D721Med (cell line): ENCODE data around the gene GPC6.

ENCODE experiments used
- DNase-seq: peaks from one replicate; pipeline ENCODE4 v3.0.0; 2011; ENCODE audit warnings: low spot score; ENCODE audit not compliant: insufficient read length
- FAIRE-seq: peaks from 2 replicates; lab custom pipeline; 2011; peaks lifted over from hg19 to GRCh38; lab: Jason Lieb, UNC
- TF ChIP-seq, protein P1 (sequence below): IDR thresholded peaks from 2 replicates; pipeline ENCODE4 v1.5.1; 2012; ENCODE audit warnings: mild to moderate bottlenecking, control low read depth; ENCODE audit not compliant: insufficient read depth; ENCODE audit errors: missing control alignments

Gene GPC6

DNA sequence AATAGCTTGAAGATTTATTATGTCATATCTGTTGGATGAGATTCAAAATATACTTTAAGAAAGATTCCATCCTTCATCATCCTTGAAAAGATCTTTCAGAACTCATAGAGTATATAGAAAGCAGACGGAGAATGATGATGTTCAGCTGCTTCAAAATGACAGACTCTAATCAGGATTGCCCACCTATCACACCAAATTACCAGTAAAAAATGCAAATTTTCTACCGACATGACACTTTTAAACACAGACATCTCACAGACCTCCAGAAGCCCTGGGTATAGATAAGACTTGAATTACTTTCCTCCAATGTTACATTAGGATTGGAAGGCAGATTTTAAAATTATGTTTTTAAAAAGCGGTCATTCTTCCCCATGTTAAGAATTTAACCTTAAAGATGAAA, 235.5 kb downstream of the GPC6 start:
- FAIRE-seq (no peak), DNase-seq (no peak)
- TF ChIP-seq, protein P1, sequence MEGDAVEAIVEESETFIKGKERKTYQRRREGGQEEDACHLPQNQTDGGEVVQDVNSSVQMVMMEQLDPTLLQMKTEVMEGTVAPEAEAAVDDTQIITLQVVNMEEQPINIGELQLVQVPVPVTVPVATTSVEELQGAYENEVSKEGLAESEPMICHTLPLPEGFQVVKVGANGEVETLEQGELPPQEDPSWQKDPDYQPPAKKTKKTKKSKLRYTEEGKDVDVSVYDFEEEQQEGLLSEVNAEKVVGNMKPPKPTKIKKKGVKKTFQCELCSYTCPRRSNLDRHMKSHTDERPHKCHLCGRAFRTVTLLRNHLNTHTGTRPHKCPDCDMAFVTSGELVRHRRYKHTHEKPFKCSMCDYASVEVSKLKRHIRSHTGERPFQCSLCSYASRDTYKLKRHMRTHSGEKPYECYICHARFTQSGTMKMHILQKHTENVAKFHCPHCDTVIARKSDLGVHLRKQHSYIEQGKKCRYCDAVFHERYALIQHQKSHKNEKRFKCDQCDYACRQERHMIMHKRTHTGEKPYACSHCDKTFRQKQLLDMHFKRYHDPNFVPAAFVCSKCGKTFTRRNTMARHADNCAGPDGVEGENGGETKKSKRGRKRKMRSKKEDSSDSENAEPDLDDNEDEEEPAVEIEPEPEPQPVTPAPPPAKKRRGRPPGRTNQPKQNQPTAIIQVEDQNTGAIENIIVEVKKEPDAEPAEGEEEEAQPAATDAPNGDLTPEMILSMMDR: no peak

DNA sequence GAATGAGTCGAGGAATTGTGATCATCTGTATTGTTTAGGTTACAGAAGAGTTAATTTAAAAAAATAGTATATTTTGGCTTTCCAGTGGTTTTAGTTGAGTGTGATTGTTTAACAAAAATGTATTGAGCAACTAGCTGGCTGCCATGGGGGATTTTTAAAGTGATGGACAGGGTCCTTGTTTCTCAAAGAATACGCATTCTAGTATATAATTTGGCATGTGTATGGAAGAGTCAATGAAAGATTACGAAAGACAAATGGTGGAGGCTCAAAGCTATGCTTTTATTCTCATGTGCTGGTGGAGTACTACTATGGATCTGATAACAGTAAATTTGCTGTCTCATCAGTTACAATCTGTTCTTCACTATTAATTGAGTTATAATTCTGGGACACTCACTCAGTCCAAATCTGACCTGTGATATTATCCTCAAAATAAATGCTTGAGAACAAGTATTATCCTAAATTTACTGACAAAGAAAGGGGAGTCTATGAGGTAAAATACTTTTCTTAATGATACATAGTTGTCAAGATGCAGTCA, 240.0 kb downstream of the GPC6 start:
- no peak for DNase-seq
- no peak for FAIRE-seq

DNA sequence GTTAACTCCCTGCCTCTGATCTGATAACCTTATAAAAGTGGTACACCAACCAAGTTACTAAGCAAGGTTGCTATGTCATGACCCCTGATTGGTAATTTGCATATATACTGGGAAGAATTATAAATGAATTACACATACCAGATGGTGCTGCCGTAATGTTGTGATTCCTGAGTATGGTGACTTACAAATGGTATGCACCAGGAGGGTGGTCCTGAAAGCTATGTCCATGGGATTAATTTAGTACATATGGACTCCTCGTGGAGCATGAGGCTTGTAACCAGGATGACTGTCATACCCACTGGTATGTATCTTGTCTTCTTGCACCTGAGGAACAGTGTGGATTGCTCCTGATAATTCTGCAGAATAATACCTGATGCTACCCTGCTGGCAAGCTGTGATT, 240.6 kb downstream of the GPC6 start:
- peak; percentile 6 for FAIRE-seq
- no peak for DNase-seq
- TF ChIP-seq, protein P1: no peak

More for the DNA sequence above, 240.0 kb downstream of the GPC6 start:
- TF ChIP-seq, protein P1: no peak

DNA sequence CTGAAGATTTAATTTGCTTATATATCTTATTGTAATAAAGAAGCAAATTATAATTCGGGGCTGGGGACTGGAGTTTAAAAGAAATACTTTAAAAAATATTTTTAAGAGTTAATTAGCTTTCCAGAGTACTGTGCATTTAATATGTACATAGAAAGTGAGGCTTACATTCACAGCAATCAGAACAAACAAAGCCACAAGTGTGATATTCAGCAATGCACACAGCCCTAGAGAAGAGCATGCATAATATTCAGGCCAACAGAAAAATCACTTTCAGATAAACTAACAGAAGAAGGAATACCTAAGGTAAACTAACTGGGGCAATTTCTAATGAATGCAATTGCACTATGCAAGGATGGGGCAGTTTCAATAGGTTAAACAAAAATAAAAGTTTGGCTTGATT, 241.8 kb downstream of the GPC6 start:
- DNase-seq: no peak
- TF ChIP-seq, protein P1: no peak
- no peak for FAIRE-seq

DNA sequence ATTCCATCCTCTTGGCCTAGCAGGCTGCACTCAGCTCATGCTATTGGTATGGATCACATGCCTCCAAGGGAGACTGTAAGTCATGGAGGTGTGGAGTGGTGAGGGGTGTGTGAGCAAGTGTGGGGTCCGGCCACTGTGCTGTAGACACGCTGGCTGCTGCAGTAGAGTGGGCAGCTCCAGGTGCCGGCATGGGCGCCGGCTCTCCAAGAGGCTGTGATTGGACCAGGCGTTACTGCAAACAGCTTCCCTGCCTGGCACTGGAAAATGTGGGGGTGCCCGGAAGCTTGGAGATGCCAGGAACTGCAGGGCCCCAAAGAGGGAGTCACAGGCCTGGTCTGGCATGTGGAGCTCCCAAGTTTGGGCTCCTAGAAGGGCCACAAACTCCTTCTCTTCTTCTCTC, 245.7 kb downstream of the GPC6 start:
- no peak for DNase-seq
- FAIRE-seq: no peak
- TF ChIP-seq, protein P1: no peak

DNA sequence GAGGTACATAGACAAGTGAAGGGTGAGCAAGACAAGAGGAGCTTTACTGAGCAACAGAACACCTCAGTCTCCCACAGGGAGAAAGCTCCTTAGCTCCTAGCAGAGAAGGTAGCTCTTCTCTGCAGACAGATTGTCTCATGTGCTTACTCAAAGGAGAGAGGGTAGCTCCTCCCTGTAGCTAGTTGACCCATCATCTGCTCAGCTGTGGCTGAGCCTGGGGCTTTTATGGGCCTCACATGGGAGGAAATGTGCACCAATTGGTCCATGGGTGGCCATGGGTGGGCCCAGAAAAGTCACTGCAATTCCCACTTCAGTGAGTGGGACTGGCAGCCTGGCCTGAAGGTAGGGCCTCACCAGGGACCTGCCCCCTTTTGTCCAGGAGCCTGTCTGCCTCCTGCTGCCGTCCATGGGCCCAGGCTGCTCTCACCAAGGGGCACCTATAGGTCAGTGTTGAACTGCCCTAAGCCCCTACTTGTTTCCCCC, 246.2 kb downstream of the GPC6 start:
- FAIRE-seq (no peak), DNase-seq (no peak)
- TF ChIP-seq, protein P1: no peak

DNA sequence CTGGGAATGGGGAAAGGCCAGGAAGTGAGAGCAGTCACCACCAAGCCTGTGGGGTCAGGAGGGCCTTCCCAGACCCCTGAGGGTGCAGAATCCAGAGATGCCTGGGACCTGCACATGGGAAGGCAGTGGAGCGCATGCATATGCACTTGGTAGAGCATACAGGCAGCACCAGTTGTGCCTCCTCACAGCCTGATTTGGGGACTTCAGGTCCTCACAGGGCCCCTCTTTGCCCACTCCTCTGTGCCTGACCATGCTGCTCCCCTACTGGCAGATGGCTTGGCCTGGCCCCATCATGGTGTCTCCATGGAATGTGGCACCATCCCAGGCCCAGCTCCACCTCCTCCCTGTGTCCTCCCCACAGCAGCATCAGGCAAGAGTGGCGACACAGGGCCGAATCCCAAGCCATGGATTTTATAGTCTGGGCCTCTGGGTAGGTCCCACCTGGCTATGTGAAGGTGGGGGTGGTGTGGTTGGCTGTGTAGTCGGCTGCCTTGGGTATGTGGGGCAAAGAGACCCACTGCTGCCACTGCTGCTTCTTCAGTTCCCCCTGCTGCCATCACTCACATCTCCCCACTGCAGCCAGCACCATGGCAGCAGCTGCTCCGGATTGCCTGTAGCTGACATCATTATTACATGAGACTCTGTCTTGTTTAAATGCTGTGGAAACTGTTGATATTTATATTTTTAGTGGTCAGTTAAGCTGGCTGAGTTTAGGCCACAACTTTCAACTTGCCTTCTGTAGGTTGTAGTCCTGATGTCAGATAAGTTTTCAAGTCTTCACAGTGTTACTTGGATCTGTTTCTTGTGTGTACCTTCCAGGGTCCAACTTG, 247.0 kb downstream of the GPC6 start:
- FAIRE-seq: no peak
- no peak for DNase-seq
- TF ChIP-seq, protein P1: no peak
